ENCODE measurements around the gene TMCO2. TPM values are rescaled to one million over a fixed set of nuclear protein-coding genes. Genes with fewer than 3 reads are reported as not detected.

TMCO2 gene
- total RNA-seq, 1 donor from 2014 or later: not detected

DNA sequence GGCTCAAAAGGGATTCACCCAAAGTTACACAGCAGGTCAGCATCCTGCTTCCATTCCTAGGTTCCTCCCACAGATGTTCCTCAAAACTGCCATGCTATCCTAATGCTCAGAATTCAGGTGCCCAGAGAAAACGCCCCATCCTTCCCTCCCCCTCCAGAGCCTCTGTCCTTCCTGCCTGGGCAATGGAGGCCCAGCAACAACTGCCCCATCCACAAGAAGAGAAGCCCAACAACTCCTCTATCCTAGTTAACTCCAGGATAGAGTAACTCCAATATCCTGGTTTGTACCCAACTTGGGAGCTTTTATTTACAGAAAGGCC, 52.5 kb downstream of the TMCO2 start:
- intact Hi-C loops (cut with DNase I): no loop called here
- DNase-seq (ENCODE audit: low spot score) (no peak), ATAC-seq (no peak)

DNA sequence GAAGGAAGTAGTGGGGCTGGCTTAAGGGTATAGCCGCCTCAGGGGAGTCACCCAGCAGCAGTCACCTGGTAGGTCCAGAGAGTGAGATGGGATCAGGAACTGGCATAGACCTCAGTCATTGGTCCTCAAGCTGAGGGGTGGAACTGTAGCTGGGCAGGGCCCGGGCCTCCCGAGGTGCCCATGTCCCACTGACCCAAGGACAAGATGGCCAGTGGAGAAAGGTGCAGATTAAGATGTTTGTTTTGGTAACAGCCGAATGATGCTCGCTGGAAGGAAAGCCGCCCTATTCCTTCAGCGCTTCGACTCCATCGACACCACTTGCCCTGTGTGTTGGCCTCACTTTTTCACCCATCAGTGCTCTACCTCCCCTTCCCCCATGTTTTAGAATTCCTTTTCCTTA, 52.9 kb downstream of the TMCO2 start:
- ATAC-seq (no peak), DNase-seq (ENCODE audit: low spot score) (peak; percentile 25)
- intact Hi-C loops (cut with DNase I): no loop called here

DNA sequence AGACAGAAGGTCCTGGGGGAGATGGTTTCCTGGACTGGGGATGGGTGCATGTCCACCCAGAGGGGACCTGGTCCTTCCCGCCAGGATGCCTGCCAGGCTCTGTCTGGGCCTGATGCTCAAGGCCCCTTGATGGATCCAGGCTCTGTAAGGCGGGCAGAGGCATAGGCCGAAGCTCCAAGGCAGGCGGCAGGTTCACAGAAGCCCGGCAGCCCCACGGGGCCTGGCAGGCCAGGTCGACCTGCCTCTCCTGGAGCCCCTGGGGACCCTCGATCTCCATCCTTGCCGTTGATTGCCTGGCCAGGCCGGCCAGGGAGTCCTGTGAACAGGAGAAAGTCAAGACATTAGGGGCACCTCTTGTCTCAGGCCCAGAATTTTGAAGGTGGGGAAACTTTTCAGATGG, 53.3 kb downstream of the TMCO2 start:
- no peak for ATAC-seq
- intact Hi-C loops (cut with DNase I): no loop called here
- peak; percentile 35 for DNase-seq (ENCODE audit: low spot score)

Other genes with a start within 250 kb of the TMCO2 start
- 359 TPM for gene CAP1, start 207.2 kb upstream of the TMCO2 start, total RNA-seq
- gene PPT1, start 150.7 kb upstream of the TMCO2 start, total RNA-seq: 80.3 TPM
- gene RLF, start 86.5 kb upstream of the TMCO2 start, total RNA-seq: 23.8 TPM
- 30.7 TPM for gene ZMPSTE24, start 10.3 kb downstream of the TMCO2 start, total RNA-seq
- 3.9 TPM for gene COL9A2, start 69.3 kb downstream of the TMCO2 start, total RNA-seq
- 24.0 TPM for gene SMAP2, start 125.8 kb downstream of the TMCO2 start, total RNA-seq
- 1.6 TPM for gene ZFP69B, start 202.5 kb downstream of the TMCO2 start, total RNA-seq
- 5.1 TPM for gene ZFP69, start 229.4 kb downstream of the TMCO2 start, total RNA-seq